ENCODE data around the gene NFIC. TPM values are rescaled to one million over a fixed set of nuclear protein-coding genes. Genes with fewer than 3 reads are reported as not detected.

NFIC gene
- total RNA-seq, 4 donors from 2014 or later: 34.7 to 191 (median 64.9) TPM

DNA sequence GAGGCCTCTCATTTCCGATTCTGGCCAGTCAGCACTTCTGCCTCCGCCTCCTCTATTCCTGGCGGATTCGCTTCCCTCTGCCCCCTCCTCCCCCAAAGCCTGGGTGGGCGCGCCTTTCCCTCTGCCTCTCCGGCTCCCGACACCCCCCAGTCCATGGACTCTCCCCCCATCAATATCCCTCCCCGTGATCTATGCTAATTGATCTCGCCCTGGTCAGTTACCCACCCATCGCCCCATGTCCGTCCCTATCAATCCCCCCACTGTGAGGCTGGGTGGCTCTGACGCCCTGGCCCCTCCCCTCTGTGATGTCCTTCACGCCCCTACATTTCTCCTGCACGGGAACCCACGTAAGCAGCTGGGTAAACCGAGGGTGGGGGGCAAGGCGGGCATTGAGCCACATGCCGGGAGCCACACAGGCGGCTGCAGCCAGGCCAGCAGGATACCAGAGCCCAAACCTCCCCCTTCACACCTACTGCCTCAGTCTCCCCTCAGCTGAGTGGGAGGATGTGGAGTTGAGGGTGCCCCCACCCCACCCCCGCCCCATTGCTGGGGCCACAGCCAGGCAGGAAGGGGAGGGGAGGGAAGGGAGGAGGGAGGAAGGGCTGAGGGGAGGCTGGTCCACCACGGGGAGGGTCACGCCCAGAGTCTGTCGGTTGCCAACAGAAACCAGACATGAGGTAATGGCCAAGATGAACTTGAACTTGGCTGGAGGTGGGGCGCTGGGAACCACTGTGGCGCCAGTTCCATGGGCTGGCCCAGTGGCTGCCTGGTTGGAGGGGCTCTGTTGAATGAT lies 92.9 kb downstream of the NFIC start:
- peak overlapping the region; percentile 43 to 86 (median 66) for H3K27ac ChIP-seq
- H3K4me1 ChIP-seq: peaks cover 0 to 32% (median 0%) of the 10 kb centered on the region in 4 donors
- no peaks in the 10 kb centered on the region for H3K9me3 ChIP-seq
- peak in 2 of 3 donors; percentile 24 to 75 for DNase-seq
- no peaks in the 10 kb centered on the region for H3K27me3 ChIP-seq
- peaks cover 0 to 52% (median 0%) of the 10 kb centered on the region in 3 donors for H3K36me3 ChIP-seq
- TF ChIP-seq POLR2A (IDR thresholded peaks at IDR 0.05): no peak
- TF ChIP-seq, protein P1, sequence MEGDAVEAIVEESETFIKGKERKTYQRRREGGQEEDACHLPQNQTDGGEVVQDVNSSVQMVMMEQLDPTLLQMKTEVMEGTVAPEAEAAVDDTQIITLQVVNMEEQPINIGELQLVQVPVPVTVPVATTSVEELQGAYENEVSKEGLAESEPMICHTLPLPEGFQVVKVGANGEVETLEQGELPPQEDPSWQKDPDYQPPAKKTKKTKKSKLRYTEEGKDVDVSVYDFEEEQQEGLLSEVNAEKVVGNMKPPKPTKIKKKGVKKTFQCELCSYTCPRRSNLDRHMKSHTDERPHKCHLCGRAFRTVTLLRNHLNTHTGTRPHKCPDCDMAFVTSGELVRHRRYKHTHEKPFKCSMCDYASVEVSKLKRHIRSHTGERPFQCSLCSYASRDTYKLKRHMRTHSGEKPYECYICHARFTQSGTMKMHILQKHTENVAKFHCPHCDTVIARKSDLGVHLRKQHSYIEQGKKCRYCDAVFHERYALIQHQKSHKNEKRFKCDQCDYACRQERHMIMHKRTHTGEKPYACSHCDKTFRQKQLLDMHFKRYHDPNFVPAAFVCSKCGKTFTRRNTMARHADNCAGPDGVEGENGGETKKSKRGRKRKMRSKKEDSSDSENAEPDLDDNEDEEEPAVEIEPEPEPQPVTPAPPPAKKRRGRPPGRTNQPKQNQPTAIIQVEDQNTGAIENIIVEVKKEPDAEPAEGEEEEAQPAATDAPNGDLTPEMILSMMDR (IDR thresholded peaks at IDR 0.05): no peak
- H3K4me3 ChIP-seq: no peak overlapping the region

DNA sequence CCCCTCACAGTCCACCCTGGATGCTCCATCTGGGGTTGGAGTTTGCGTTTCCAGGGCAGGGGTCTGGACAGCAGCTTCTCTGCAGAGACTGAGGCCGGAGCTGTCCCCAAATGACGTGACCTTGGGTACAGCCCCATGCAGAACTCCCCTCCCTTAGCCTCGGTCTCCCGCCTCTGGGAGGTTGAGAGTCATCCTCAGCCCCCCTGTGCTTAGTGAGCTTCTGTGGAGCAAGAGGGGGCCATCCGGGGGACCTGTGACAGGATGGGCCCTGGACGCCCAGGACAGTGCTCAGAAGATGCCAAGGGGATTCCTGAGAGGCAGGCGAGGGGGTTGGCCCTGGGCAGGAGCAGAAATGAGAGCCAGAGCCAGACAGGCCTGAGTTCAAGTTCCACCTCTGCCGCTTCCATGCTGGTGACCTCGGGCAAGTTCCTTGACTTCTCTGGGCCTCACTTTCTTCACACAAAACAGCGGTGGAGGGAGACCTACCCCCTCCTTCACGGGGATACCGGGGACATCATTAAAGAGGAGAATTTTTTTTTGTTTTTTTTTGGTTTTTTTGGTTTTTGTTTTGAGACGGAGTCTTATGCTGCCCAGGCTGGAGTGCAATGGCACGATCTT lies 93.7 kb downstream of the NFIC start:
- Histone ChIP-seq H3K4me3 (no peak overlapping the region), H3K4me1 (peaks cover 0 to 32% (median 0%) of the 10 kb centered on the region in 4 donors), H3K27ac (peak overlapping the region in 3 of 4 donors; percentile 64 to 86 (median 69)), H3K9me3 (no peaks in the 10 kb centered on the region), H3K27me3 (no peaks in the 10 kb centered on the region), H3K36me3 (peaks cover 0 to 45% (median 0%) of the 10 kb centered on the region in 3 donors)
- no peak for TF ChIP-seq POLR2A (IDR thresholded peaks at IDR 0.05)
- TF ChIP-seq, protein P1 (IDR thresholded peaks at IDR 0.05): no peak
- no peak for DNase-seq

DNA sequence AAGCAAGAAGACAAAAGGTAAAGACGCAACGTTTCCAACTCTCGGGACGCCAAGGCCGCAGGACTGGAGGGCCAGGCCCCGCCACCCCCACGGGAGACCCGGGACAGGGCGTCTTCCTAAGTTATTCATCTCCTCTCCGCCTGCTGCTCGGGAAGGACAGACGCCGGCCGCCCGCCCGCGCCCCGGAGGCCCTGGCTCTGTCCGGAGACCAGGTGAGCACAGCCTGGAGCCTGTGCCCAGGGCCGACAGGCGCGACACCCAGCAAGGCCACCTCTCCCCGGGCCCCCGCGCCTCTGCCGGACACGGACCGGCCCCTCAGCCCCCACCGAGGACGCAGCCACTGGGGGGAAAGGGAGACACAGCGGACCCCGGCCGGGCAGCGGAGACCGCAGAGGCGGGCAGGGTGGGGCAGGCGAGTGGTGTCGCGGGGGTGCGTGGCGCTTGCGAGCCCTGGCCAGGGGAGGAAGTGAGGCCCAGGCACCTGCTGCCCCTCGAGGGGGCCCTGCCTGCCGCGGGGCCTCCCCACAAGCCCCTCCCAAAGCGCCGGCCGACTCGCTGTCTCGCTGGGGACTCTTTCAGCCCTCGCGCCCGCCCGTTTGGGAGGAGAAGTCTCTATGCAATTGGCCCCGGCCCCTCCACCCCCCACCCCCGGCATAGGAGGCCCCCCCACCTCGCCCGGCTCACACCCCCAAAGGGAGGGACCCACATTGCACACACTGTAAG lies 96.8 kb downstream of the NFIC start:
- no peaks in the 10 kb centered on the region for H3K27me3 ChIP-seq
- peaks cover 0 to 13% (median 0%) of the 10 kb centered on the region in 4 donors for H3K4me1 ChIP-seq
- H3K9me3 ChIP-seq: no peaks in the 10 kb centered on the region
- H3K27ac ChIP-seq: peak overlapping the region in 1 of 4 donors; percentile 42
- no peak overlapping the region for H3K4me3 ChIP-seq
- TF ChIP-seq, protein P1 (IDR thresholded peaks at IDR 0.05): no peak
- no peak for TF ChIP-seq POLR2A (IDR thresholded peaks at IDR 0.05)
- no peak for DNase-seq
- peaks cover 0 to 23% (median 0%) of the 10 kb centered on the region in 3 donors for H3K36me3 ChIP-seq

DNA sequence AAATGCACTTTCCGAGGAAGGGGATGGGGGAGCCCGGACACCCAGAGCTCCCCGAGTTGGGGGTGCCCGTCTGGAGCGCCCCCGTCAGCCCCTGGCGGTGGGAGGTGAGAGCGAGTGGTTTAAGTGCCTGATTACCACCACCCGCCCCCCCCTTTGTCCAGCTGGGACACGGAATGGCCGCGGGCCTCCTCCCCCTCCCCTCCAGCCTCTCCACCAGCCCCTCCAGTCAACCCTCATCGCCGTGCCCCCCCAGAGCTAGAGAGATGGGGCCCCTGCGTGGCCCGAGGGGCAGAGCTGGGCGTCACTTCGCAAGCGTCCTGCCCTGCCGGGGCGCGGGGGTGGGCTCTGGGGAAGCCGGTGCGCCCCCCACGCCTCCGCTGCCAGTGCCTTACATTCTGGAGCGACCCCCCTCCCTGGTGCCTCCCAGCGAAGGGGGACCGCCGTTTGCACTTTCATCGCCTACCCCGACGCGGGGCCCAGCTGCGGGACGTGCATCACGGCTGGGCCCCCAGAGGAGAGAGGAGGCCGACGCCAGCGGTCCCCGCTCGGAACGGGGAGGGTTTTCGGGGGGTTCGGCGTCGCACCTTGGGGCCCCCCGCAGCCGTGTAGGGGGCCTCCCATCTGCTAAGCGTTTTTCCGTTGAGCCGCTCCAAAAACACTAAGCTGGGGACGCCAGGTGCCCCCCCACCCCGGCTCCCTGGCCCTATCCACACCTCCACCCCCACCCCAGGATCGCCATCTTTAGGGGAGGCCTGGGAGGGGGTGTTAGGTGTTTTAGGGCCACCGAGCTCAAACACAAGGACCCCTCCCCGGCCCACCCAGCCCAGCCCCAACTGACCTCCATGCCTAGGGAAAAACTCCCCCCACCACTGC lies 97.6 kb downstream of the NFIC start:
- Histone ChIP-seq H3K27me3 (no peaks in the 10 kb centered on the region), H3K4me1 (peaks cover 0 to 5% (median 0%) of the 10 kb centered on the region in 4 donors), H3K4me3 (no peak overlapping the region), H3K36me3 (peaks cover 0 to 23% (median 0%) of the 10 kb centered on the region in 3 donors), H3K27ac (peak overlapping the region in 1 of 4 donors; percentile 42), H3K9me3 (no peaks in the 10 kb centered on the region)
- TF ChIP-seq, protein P1 (IDR thresholded peaks at IDR 0.05): no peak
- no peak for TF ChIP-seq POLR2A (IDR thresholded peaks at IDR 0.05)
- DNase-seq: no peak

All from Peyer's patch (tissue), 4 donors.